DMS114 treated with DMSO at 0.1 percent for 48 hours (cell line): ENCODE data around the gene TOX2.

Experiments
- DNase-seq: peaks from one replicate; lab custom pipeline; 2025; ENCODE audit not compliant: unreplicated experiment; lab: John Stamatoyannopoulos, UW

The TOX2 gene

DNA sequence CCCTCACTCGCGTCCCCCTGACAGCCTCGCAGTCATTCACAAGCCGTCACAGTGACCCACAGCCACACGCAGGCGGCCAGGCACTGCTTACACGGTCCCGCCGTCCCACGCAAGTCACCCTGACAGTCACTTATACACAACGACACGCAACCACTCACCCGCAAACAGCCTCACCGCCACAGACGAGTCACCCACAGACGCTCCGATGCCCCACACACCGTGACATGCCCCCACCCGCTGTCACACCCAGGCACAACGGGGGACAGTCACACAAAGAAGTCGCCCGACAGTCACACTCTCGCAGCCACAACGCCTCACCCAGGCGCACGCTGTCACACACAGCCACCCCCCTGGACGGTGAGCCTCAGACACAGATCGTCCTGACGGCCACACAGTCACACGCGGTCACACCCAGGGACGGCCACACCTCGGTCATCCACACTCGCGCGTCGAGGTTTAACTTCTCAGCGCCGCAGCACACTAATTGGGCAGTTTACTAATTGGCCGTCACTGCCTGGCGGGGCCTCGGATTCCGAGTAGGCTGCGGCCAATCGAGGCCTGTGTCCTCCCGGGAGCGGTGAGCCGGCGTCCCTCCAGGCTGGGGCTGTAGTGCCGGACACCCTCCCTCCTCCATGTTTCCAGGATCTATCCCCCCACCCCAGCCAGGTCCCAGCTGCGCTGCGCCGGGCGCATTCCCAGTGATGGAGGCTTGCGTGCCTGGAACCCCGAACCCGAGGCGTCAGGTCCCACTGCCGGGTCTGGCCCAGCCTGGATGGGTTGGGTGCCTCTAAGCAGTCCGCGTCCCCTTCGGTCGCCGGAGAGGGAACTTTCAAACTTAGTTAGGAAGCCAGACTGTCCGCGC is 790 bp downstream of the TOX2 start:
- no peak for DNase-seq

DNA sequence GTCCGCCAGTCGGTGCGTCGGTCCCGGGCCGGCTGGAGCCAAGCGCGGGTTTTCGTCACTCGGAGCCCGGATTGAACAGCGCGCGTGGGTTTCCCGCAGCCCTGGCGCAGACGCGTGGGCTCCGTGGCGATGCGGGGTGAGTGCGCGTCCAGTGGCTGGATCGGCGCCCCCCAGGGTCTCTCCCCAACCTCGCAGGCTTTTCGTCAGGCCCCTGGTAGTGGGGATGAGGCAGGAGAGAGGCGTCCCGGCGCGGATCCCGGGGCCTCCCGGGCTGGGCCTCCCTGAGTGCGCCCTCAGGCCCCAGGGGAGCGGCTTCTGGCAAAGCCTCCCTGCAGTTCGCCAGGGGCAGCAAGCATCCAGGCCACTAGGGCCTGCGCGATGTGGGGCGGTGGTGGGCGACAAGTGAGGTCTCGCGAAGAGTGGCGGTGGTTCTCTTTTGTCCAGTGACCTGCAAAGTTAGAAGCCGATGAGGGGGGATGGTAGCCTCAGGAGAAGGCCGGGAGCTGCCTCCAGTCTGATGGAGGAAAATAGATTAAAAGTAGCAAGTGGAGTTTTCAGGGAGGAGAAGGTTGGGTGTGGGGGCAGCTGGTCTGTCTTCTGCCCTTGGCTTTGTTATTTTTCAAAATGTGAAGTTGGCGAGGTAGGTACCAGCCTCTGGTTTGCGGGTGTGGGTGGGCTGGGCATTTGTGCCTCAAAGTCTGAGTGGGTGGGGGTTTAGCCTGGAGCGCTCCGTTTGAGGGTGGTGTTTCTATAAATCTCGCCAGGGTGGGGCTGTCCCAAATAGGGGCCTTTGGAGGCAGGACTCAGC is 1.6 kb downstream of the TOX2 start:
- DNase-seq, result no peak

DNA sequence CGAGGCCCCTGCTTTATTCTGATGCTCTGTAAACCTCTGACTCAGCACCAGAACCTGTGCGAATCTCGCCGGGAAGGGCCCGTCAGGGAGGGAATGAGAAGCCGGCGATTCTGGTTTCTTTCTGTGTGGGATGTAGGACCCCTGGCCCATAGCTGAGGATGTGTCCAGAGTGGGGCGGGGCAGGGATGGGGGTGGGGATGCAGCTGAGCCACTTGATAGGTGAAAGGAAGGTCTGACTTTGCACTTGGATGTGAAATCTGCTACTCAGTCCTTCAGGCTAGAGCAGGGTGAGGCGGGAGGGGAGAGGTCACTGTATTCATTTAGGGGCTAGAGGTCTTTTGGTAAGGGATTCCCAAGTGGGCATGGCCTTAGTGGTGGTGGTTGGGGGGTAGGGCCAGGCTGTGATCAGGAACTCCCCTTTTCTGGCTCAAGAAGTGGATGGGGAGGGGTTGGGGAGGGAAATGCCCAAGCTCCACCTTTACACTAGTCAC is 2.3 kb downstream of the TOX2 start:
- no peak for DNase-seq

DNA sequence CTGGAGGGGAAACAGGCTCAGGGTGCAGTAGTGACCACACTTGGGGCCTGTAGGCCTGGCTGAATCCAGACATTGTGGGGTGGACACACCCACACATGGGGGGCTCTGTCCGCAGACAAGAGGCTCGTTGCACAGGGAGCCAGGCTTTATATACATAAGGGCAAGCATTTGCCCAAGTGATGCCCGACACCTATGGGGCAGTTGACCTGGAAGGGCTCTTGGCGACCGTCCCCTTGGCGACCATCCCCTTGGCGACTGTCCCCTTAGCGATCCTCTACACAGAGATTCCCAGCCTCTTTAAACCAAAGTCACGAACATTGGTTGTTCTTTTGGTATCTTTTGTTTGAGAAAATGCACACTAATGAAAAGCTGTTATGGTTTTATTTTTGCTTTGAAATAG is 2.7 kb downstream of the TOX2 start:
- DNase-seq, result no peak

DNA sequence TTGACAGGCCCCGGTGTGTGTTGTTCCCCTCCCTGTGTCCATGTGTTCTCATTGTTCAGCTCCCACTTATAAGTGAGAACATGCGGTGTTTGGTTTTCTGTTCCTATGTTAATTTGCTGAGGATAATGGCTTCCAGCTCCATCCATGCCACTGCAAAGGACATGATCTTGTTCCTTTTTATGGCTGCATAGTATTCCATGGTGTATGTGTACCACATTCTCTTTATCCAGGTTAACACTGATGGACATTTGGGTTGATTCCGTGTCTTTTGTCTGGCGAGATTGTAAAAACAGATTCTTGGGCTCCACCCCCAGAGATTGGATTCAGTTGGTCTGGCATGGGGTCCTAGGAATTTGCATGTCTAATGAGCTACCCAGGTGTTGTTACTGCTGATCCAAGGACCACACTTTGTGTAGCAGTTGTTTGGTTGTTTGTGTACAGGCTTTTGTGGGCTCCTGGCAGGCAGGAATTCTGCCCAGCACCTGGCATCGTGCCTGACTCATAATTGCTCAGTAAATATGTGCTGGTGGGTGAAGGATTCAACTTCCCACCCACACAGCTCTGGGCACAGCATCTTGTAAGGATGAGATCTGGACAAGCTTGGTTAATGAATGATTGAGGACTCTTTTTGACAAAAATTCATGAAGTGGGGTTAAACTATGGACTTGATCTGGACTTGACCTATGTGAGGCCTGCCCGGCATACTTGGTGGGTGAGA is 5.2 kb downstream of the TOX2 start:
- DNase-seq, result no peak

DNA sequence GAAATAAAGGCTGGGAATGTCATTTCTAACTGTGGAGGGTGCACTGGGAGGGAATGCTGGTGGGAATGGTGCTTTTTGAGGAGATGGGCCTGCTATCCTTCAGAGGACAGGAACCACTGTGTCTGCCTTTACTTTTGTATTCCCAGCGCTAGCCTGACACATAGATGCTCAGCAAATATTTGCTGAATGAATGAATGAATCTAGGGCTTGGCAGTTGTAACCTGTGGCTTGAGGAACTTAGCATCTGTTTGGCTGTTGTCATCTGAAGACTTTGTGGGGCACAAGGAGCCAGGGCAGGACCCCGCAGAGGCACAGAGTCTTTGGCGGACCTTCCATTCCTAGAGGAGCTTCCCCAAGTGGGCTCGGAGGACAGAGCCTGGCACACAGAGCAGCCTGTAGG is 6.1 kb downstream of the TOX2 start:
- DNase-seq, result no peak

DNA sequence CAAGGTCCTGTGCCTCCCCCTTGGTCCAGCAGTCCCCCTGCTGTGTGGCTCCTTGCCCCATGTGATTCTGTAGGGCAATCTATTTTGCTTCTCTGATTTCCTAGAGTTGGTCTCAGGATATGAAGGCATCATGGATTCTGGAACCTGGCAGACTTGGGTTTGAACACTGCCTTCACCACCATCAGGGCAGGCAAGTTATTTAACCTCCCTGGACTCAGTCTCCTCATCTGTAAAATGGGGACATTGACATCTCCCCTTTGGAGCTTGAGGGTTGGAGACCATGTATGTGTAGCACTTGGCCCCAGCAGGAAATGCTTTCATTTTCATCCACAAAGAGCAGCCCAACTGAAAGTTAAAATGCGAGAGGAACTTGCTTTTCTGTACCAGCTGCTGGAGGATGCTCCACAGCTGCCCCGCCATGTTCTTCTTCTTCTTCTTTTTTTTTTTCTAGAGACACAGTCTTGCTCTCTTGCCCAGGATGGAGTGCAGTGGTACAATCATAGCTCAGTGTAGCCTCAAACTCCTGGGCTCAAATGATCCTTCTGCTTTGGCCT is 6.7 kb downstream of the TOX2 start:
- DNase-seq, result no peak

DNA sequence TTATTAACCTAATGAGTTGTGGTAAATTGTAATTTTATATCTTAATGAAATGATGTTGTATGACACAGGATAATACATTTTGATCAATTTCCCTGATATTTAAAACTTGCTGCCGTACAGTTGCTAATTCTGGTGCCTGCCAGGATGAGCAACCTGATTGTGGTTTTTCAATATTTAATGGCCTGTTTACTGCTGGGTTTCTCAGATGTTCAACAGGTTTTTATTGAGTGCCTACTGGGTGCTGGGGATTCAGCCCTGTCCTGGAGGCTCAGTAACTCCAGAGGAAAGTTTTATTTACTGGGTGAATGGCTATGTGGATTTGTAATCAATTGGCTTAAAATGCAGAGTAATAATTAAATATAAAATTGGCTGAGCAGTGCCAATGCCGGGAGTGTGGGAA is 8.0 kb downstream of the TOX2 start:
- no peak for DNase-seq

DNA sequence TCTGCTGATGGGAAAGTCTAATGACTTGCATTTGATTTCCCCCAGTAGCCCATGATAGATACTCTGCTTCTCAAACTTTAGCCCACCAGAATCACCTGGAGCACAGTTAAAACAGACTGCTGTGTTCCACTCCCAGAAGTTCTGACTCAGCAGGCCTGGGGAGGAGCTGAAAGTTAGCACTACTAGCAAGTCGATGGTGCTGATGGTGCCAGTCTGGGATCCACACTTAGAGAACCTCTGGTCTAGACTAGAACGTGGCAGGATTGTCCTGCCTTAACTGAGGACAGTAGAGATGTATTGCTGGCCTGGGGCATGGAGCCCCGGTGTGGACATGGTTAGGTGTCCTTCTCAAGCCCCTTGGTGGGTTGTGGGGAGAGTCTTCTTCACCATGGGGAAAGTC is 8.7 kb downstream of the TOX2 start:
- no peak for DNase-seq

DNA sequence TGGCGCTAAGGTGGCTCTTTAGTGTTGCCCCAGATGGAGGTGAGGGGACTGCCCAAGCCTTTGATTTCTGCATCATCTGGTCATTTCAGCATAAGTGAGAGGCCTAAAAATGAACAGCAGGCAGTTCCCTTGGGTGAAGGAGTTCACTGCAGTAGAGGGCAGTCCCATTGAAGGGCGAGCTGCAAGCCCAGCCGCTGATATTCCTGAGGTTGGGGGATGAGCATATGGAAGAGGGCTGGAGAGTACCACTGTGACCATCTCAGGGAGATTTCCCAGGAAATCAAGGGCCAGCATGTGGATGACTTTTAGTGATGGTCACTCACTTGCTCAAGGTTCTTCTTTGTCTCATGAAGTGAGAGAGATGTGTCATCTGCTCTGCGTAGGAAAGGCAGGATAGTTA is 9.3 kb downstream of the TOX2 start:
- DNase-seq, result no peak

DNA sequence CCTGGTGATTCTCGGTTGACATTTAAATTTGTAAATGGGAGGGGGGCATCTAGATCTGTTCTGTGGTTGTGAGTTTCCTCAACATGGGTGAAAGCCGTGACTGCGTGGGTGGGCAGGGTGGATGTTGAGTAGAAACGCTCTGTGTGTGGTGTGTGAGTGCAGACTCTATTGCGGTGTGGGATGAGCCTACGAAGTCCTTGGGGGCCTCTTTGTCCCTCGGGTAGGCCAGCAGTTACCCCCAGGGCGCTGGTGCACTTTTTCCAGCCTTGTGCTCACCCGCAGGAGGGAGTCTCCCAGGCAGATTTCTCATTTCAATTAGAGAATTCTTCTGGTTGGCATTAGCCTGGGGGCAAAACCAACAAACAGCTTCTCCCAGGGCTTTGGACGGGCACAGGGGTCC is 10.6 kb downstream of the TOX2 start:
- no peak for DNase-seq

DNA sequence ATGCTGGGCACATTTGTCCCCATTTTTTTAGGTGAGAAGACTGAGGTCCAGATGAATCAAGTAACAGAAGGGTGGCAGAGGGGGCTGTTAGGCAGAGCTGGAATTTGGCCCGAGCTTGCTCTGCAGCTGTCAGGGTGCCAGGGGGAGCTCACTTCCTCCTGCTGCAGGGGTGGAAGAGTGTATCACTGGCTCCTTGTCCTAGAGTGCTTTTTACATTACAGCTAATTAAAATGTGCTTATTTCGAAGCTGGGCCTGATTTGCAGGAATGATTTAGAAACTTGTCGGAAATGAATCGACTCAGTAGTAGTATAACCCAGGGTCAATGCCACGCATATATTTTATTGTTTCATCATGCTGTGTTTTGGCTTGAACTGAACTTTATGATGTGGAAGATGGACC is 11.1 kb downstream of the TOX2 start:
- no peak for DNase-seq

DNA sequence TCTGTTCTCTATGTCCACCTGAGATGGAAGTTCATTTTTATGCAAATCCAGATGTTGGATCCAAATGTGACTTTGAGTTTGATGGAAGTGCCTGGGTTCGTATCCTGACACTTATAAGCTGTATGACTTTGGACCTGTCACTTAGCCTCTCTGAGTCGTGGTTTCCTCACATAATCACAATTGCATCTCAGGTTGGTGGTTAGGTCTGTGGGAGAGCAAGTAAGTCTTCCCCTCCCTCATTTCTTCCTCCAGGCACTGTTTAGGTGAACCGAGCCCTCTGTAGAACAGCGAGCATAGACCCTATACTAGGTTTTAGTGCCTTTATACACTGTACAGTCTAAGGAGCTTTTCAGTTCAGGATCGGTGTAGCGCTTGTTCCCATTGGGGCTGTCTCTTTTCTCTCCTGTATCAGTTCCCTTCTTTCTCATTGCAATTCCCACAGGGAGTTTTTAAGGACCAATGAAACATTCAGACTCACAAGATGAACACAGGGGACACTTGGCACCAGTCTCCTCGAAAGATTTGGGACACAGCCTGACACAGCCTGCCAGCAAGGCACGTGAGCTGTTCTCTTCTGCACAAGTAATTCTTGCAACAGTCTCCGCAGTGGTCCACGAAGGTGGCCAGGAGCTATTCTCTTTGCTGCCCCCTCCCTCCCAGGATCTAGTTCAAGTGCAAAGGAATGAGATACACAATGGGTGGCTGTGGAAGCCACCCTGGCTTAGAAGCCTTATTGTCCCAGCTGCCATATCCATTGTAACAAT is 11.8 kb downstream of the TOX2 start:
- no peak for DNase-seq

DNA sequence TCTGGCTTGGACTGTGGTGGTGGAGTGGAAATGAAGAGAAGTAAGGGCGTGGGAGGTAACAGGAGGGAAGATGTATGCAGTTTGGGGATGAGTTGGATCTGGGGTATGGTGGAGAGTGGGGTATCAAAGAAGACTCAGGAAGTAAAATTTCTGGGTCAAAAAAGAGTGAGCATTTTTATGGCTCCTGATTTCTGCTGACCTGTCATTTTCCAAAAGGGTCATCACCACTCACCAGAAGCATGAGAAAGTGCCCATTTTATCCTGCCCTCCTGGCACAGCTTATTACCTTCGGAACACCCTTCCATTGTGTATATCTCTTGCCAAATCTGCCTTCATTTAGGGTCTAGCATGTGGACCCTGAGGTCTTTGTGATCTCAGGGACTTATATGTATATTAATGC is 17.3 kb downstream of the TOX2 start:
- DNase-seq, result no peak

DNA sequence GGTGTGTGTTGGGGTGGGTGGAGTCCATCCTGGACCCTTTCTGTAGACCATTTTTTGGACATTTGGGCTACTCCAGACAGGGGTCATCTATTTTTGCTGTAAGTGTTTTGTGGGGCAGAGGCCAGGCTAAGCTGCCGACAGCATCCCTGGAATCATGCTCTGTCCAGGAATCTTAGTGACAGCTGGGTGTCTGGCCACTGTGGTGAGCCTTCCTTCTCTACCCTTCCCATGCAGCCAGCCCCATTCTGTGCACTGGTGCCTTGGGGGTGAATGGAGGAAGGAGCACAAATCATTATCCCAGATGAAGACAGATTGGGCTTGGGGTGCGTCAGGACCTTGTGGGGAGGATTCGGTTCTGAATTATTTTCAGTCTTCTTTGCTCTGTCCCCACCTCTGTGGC is 20.2 kb downstream of the TOX2 start:
- DNase-seq, result no peak

DNA sequence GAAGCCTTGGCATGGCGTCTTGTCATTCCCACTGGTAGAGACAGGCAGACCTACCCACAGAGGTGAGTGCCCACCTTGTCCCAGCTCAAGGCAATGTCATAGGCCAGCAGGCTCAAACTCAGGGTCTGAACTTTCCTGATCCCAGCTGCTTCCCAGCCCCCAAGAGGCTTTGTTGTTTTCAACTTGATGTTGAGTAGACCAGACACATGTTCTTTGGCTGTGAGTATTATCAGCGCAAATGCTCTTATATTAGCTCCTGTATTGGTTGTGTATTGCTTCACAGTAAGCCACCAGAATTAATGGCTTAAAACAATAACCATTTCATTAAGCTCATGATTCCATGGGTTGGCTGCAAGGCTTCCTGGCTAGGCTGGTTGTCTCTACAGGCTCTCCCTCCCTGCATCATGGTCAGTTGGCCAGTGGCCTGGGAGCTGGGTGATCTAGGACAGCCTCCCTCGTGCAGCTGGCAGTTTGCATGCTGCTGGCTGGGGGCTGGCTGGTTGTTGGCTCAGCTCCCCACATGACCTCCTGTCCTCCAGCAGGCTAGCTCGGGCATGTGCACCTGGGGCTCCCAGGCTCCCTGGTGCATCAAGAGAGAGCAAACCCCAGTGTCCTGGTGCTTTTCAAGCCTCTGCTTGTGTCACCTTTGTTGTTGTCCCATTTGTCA is 21.6 kb downstream of the TOX2 start:
- DNase-seq, result no peak

DNA sequence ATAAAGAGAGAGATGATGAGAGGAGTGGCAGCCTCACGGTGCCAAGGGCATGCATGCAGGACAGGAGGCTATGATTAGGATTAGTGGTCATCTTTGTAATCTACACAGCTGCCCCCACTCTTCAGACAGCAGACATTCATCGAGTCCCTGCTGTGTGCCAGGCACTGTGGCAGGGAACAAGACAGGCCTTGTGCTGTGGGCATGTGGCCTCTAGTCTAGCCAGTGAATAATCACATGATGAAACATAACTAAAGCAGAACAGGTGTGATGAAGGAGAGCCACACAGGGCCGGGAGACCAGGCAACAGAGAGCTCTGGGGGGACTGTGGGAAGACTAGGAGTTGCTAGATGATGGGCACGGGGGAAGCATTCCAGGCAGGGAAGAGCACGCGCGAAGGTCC is 22.2 kb downstream of the TOX2 start:
- no peak for DNase-seq

DNA sequence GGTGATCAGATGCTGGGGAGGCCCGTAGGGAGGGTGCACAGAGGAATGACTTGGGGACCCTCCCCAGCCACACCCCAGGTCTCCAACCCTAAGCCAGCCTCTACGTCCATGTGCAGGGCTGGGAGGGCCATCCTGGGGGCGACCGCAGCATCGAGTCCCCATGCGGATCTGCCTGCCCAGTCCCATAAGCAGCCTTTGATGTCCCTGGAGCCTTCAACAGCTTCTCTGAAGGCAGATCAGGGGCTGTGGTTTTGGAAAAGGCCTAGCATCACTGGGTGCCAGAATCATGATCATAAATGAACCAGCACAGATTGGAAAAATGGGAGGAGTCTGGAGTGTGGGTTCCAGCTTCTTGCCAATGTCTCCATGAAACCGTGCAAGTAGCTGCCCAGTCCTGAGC is 22.9 kb downstream of the TOX2 start:
- DNase-seq, result no peak

DNA sequence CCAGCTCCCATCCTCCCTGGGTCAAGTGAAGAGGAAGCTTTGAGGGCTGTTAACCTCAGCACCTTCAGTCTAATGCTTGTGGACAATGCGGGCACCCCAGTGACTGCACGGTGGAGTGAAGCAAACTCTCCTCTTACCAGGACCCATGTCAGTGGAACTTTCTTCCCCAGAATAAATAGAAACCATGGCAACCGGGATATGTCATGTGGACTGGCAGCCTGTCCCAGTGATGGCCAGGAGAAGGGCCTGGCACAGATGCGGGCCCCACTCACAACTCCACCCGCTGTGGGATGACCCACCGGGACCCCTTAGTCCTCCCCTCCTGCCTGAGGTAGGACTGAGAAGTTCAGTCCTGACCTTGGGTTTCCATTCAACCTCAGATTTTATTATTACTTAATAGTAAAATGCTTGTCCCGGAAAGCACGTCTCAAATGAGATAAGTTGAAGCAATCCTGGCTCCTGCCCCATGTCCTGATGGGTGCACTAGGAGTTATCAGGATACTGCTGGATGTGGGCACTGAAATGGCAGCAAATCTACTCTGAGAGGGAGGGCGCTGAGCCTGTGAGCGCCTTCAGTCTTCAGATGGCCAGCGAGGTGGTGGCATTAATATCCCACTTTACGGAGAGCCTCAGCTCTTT is 23.5 kb downstream of the TOX2 start:
- DNase-seq, result no peak
